DMS53 treated with DMSO at 0.1 percent for 48 hours (cell line): ENCODE measurements around the gene TBATA.

Source experiments
- DNase-seq: peaks from one replicate; lab custom pipeline; 2025; ENCODE audit not compliant: unreplicated experiment; lab: John Stamatoyannopoulos, UW

Gene TBATA

DNA sequence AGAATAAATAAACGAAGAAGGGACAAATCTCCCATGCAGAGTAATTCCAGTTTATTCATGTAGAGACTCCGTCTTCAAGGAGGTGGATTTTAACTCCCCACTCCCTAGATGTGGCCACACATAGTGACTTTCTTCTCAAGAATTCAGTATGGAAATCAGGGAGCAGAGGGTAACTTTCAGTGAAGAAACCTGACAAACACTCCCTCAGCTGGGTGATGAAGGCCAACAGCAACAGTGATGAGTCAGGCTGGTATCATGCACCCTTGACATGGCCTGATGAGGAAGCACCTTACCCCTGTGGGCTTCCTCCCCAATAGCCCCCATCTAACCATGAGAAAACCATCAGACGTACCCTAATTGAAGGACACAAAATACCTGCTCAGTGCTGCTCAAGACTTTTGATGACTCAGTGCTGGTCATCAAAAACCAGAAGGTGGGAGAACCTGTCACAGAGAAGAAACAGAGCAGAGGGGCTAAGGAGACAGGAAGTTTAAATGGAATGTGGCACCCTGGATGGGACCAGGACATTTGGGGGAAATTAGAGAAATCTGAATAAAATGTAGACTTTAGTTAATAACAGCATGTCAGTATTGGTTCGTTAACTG is 62.3 kb downstream of the TBATA start:
- DNase-seq = no peak
